Measurements from ENCODE around the gene CAV2.

- TF ChIP-seq TAF1 (IDR thresholded peaks at IDR 0.05; ENCODE audit: low read depth) (no peak), MAX (IDR thresholded peaks at IDR 0.05) (no peak), RAD21 (IDR thresholded peaks at IDR 0.05; ENCODE audit: low read depth) (no peak), TCF12 (IDR thresholded peaks at IDR 0.05; ENCODE audit: low read depth) (no peak), NFIC (IDR thresholded peaks at IDR 0.05) (no peak), TEAD4 (IDR thresholded peaks at IDR 0.05) (no peak), CREB1 (IDR thresholded peaks at IDR 0.05; ENCODE audit: low read depth) (no peak), EGR1 (IDR thresholded peaks at IDR 0.05) (no peak), EP300 (IDR thresholded peaks at IDR 0.05; ENCODE audit: borderline replicate concordance) (no peak)
Measured at GRCh38 chr7:116505823-116506222, 6.3 kb downstream of the CAV2 start.

All from Ishikawa (cell line).